Suppressor macrophage treated with lipopolysaccharide for 4 hours (primary cell): Measurements from ENCODE around the gene CYBA.
"Not testable (repeated sequence)": the region's sequence is repeated elsewhere in the genome, so short reads cannot be mapped to it uniquely, and the experiment has no call there.

Experiments
- DNase-seq: peaks from one replicate; pipeline ENCODE4 v3.0.0-alpha.2; 2020

Gene CYBA

DNA sequence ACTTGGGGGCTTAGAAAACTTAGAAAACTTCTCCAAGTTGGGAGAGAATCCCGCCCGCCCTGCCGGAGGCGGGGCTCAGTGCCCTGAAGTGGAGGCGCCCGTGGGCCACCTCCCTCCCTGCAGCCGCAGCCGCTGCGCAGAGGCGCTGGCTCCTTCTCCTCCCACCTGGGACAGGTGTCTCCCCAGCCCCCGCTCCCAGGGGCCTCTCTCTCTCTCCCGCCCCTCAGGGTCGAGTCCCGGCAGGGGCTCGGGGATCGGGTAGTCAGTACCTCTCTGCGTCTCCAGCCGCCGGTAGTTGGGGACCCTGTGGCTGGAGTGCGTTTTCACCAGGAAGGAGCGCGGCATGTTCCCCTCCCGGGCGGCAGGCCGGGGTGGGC is 35.2 kb upstream of the CYBA start:
- peak; percentile 23 for DNase-seq

DNA sequence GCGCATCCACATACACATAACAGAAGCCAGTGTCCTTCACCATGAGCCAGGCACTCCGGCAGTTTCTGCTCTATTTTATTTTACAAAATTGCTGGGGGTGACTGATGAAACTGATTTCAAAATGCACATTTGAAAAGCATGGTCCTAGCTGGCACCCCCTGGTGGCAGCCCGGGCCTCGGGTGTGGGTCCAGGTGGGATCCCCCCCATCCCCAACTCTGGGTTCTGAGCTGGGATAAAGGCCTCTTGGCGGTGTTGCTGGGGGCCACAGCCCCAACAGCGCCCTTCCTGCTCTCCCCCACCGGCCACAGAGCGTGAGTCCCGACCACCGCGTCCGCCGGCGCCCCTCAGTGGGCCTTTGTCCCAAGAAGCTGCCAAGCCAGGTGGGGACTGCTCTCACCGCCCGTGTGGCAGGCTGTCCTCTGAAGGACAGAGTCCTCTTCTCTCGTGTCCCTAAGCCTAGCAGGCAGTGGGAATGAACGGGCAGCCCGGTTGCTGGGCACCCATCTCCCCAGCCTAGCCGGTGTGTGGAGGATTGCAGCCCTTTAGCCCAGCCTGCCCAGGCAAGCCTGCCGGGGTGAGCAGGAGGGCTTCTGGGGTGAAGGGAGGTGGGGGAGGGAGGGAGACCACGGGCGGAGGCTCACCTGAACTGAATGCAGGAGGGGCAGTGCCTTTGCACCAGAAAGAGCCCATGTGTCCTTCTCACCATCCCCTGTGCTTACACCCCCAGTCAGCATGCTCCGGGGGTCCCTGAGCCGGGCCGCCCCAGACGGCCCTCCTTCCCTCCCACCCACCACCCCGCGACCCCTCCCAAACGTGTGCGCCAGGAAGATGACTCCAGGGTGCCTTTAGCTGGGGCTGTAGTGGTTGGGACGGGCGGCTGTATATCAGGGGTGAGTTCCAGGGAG is 34.6 kb upstream of the CYBA start:
- peak; percentile 85 for DNase-seq

DNA sequence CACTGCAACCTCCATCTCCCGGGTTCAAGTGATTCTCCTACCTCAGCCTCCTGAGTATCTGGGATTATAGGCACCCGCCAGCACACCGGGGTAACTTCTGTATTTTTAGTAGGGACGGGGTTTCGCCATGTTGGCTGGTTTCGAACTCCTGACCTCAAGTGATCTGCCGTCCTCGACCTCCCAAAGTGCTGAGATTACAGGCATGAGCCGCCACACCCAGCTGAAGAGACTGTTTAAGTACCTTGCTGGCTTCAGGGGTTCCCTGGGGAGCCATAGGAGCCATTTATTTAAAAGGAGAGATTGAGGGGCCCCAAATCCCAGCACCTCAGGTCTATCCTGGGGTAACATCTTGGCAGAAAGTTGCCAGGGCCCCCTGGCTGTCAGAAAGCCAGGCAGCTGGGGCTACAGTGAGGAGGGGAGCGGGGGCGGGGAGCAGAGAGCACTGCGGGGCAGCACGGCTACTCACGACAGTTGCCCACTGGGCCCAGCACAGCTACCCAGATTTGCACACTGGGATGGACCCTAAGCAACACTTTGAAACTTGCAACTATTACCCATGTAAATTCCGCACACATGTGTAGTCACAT is 33.8 kb upstream of the CYBA start:
- no peak for DNase-seq

DNA sequence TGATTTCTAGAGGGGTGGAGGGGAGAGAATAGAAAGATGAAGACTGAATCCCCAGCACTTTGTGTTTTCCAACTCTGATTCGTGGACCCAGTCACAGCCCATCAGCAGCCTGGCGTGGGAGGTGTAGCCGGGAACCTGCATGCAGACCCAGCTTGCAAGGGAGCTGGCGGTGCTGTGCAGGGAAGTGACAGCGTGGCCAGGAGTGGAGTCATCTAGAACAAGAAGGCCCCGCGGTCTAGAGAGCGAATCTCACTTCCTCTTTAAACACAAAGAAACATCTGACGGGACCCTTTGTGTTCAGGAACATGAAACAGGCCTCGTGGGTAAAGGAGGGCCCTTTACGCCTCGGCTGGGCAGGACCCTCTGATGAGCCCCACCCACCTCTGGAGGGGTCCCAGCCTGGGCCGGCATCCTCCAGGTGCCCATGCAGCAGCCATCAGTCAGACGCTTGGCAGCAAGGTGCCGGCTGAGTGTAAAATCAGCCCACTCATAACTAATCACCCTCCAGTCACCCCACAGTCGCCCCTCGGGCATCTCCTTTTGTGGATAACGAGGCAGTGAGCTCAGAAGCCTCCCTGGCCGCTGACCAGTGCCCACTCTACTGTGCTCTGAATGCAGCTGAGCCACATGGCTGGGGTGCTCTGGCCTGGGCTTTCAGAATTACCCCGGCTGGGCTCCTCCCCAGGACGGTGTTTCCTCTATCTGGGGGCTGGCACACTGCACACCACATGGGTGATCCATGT is 31.0 kb upstream of the CYBA start:
- peak; percentile 96 for DNase-seq

DNA sequence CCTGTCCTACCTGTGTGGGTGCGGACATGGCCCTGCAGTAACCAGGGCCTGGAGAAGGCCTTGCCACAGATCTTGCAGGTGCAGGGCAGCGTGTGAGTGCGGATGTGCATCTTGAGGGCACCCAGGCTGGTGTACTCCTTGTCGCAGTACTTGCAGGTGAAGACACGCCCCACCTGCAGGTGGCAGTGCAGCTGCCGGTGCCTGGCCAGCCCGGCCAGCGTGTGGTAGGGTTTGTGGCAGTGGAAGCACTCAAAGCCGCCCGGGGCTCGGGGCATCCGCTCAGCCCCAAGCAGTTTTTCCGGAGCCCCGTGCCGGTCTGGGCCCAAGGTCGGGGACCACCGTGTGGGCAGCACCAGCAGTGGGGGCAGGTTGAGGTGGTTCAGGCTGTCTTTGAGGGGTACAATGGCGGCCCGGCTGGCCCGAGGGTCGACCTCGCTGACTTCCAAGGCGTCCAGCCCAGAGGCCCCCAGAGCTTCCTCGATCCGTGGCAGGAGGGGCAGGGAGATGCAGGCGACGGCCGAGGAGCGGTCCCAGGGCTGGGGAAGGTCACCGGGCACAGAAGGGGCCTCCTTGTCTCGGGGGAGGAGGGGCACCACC is 30.3 kb upstream of the CYBA start:
- no peak for DNase-seq

DNA sequence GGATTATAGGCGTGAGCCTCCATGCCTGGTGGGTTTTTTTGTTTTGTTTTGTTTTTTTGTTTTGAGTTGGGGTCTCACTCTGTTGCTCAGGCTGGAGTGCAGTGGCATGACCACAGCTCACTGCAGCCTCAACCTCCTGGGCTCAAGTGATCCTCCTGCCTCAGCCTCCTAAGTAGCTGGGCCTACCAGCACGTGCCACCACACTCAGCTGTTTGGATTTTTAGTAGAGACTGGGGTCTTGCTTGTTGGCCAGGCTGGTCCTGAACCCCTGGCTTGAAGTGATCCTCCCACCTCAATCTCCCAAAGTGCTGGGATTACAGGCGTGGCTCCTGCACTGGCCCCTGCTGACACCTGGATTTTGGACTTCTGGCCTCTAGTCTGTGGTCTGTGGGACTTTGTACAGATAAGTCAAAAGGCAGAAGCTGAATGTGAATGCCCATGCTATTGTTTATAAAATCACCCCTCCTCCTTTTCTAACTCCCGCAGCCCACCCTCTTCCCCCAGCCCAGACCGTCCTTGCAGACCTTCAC is 29.8 kb upstream of the CYBA start:
- DNase-seq = no peak

DNA sequence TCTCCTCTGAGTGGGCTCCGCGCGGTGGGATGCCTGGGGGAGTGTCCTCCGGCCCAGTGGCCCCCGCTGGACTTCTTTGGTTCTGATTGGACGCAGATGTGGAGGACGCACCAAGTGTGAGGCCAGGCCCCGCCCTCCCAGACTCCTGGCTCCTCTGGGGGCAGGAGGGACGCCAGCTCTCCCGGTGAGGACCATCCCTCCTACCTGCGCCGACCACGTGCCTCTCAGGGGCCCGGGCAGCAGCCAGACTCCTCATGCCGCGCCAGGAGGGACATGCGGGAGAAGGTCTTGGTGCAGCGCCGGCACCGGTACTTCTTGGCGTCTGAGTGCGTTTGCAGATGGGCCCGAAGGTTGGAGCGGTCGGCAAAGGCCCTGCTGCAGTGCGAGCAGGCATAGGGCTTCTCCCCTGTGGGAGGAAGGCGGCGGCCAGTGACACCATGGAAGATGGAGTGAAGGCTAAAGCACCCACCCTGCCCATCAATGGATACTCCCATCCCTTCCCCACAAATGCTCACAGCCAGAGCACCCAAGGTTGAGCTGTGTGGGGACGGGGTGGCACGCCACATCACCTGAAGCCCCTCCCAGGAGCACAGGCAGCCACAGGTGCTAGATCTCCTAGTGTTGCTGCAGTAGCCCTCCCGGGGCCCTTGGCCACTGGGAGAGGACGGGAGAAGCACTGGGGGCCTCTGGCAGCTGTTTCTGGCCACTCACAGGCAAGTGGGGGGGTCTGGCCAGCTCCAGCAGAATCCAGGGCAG is 27.5 kb upstream of the CYBA start:
- no peak for DNase-seq

DNA sequence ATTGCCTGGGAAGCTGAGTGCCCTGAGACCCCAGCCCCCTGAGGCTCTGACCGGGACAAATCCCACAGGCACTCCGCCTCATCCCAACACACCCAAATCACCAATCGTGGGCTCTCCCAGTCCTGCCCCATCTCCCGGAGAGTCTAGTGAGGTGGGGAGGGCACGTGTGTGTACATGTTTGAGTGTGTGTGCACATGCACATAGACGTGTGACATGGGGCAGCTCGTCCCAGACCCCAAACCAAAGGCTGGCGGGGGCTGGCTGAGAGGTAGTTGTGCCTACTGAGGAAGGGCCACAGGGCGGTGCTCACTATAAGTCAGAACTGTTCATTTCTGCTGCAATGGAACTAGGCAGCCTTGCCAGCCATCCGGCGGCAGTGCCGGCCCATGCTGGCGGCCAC is 26.9 kb upstream of the CYBA start:
- DNase-seq = no peak

DNA sequence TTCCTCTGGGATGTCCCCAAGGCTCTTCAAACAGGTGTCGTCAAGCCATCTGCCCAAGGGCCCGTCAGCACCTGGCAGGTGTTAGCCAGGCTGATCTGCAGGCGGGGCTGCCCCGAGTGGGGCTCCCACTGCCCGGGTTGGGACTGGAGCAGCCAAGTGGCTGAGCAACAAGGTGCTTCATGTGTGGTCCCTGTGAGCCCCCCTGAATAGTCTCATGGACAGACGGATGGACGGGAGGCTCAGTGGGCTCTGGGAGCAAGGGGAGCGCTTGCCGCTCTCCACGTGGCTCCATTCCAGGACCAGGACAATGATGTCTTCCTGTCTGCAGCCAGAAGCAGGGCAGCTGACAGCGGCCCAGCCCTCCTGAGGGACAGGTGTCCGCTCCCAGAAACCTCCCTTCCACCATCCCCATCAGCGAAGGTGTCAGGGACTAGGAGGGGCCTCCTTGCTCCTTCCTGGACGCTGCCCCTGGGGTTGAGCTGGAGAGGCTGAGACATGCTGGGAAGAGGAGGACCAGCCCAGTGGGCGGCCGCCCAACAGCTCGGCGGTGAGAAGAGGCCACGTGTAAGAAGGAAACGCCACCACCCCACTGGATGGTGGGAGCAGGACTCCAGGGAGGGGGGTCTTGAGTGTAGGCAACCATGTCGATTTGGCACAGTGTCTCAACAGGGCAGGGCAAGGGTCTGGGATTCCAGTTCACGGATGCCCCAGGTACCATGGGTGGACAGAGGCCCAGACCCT is 25.8 kb upstream of the CYBA start:
- DNase-seq = no peak

DNA sequence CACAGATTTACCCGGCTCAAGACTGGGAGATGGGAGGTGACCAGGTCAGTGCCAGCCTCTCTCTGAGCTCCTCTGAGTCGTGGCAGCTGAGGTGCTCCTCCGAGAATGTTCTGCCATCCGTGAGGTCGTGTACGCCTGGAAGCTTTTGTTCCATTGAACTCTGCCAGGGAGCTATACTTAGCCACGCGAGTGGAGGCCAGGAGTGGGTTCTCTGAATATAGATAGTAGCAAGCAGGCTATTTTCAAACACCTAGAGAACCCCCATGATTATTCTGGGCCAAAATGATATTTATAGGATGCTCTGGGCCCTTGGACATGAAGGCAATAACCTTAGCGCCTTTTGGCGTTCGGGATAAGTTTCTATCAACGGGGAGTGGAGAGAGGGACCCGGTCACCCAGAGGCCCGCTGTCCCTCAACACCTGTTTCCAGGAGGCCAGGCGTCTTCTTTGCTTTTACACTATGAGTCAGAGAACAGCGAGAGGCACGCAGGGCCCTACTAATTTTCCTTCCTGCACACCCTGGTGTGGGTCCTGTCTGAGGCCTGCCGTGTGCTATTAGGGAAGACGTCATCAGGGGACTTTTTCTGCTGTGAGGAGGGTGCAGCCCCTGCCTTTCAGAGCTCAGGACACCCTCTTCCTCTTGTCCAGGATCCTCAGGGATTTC is 23.0 kb upstream of the CYBA start:
- DNase-seq = no peak

DNA sequence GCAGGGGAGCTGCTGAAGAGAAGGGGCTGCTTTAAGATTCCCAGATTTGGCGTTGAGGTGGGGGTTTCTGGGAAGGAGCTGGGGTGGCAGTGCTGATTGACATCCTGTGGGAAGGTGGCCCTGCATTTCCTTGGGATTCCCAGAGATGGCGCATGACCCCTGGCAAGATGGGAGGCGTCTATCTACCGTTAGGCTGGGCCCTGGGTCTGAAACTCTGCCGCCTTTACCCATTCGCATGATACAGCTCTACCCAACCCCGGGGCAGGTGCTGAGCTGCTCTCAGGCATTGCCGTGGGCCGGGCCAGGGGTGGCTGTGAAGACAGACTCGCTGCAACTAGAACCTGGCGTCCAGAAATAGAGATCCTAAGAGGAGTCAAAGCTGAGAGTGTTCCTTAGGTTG is 21.9 kb upstream of the CYBA start:
- no peak for DNase-seq

DNA sequence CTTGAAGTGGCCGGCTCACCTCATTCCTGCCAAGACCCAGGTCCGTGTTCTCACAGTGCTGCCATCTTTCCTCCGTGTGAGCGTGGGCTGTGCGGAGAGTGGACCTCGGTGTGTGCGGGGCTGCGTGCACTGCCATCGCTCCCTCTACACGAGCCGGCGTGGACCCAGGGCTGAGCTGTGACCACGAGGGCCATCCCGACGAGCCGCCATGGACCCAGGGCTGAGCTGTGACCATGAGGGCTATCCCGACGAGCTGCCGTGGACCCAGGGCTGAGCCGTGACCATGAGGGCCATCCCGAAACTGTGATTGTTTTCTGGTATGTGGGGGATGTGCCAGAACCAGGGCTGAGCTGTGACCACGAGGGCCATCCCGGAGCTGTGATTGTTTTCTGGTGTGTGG is 21.0 kb upstream of the CYBA start:
- DNase-seq = no peak

DNA sequence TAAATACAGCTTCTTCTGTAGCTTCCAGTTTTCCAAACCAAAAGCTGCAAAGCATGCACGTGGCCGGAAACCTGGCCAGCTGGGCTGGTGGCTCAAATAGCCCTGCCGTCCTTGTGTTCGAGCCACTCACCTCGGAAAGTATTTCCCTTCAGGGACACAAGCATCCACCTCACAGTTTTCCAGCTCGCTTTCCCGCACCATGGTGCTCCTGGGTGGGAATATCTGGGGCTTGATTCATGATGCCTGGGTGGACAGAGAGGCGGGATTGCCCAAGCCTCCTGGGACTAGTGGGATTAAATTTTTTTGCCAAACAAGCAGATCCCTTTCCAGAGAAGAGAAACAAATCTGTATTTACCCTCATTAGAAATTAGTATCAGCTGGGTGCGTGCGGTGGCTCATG is 19.1 kb upstream of the CYBA start:
- no peak for DNase-seq

DNA sequence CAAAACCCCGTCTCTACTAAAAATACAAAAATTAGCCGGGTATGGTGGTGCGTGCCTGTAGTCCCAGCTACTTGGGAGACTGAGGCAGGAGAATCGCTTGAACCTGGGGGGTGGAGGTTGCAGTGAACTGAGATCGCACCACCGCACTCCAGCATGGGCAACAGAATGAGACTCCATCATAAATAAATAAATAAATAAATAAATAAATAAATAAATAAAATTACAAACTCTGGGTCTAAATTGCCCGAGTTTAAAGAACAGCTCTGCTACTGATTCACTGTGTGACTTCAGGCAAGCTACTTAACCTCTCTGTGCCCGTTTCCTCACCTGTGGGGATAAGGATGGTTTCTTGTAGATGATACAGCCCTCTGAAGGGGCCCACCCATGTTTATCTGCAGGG is 18.6 kb upstream of the CYBA start:
- DNase-seq = not testable (repeated sequence)

DNA sequence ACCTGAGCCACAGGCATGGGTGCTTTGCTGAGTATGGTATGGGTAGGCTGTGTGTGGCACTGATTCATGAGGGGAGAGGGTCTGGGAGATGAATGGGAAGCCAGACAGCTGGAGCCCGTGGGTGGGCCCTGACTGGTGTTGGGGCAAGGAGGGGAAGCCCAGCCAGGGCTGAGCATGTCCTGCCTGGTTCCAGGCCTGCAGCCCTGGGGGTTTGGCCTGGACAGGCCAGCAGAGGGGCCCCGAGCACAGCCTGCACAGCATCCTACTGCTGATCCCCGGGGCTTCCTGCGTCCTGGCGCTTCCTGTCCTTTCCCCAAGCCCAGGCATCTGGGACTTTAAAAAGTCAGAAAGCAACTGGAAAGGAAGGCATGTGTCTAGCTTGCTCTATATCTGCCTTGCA is 16.6 kb upstream of the CYBA start:
- no peak for DNase-seq

DNA sequence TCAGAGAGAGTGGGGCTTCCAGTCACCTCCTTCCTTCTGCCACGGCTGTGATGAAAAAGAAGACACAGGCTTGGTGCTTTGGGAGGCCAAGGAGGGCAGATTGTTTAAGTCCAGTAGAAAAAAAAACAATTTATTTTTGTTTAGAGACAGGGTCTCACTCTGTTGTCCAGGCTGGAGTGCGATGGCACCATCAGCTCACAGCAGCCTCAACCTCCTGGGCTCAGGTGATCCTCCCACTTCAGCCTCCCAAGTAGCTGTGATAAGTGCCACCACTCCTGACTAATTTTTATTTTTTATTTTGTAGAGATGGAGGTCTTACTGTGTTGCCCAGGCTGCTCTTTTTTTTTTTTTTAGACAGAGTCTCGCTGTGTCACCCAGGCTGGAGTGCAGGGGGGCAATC is 14.7 kb upstream of the CYBA start:
- DNase-seq = no peak

DNA sequence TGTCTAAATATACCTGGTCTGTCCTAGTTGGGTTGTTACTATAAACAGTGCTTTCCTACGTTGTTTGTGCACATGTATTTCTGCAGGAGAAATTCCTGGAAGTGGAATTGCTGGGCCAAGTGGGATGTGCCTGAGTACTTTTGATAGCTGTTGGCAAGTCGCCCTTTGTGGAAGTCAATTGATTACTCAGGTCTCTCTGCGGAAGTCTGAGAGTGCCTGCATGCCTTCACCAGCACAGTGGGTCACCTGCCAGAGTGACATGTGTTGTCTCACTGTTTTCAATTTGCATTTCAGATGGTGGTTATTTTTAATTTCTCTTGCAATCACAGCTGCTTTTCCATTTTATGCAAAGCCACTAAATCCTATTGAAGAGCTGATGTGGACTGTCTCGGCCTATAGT is 14.3 kb upstream of the CYBA start:
- no peak for DNase-seq

DNA sequence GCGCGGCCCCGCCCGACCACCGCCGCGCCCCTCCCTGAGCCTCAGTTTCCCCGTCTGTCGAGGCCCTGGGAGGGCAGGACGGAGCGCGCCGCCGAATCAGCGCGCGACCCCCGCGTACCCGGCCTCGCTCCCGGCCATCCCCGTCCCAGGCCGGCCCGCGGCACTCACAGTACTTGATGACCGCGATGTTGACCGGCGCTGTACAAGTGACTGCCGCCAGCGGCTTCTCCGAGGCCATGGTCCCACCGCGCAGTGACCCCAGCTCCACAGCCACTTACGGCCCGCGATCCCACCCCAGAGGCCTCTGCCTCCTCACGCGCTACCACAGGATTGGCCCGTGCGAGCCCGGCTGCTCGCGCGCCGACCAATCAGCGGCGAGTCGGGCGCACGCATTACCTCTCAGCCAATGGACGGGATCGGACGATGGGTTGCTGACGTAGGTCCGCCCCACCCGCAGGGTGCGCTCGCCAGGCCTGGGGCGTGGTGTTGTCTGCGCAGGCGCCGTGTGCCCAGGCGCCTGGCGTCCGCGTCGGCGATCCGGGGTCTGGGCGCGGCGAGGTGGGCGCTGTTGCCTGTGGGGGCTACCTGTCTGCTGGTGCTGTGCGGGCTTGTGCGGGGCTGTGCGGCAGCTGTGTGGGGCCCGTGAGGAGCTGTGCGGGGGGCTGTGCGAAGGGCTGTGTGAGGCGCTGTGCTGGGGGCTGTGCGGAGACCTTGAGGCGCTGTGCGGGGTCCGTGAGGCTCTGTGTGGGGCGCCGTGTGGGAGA is 12.2 kb upstream of the CYBA start, which contains the start of gene MVD:
Gene MVD, minus strand, starts transcription at position 249 of the 764 bp plus-strand sequence. Its CDS starts 11 bp downstream, at position 238.
- DNase-seq = peak; percentile 99

DNA sequence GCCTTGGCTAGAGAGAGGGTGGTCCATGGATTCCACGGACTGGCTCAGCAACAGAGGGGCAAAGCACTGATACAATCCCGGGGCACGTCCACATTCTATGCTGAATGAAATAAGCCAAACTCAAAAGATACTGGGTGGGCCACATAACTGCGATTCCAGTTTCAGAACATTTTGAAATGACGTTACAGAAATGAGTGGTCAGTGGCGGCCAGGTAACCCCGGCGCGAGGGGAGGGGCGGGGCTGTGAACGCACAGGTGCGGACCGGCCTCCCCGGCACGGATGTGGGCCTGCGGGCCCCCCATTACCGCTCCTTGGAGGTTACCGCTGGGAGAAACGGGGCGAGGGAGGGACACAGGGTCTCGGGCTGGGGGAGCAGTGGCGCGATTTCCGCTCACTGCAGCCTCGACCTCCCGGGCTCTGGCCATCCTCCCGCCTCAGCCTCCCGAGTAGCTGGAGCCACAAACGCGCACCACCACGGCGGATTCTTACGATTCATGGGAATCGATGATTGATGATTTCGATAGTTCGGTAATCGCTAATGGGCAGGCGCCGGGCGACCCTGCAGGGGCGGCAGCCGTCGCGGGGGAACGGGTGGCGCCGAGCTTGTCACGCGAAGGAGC is 11.5 kb upstream of the CYBA start:
- no peak for DNase-seq

DNA sequence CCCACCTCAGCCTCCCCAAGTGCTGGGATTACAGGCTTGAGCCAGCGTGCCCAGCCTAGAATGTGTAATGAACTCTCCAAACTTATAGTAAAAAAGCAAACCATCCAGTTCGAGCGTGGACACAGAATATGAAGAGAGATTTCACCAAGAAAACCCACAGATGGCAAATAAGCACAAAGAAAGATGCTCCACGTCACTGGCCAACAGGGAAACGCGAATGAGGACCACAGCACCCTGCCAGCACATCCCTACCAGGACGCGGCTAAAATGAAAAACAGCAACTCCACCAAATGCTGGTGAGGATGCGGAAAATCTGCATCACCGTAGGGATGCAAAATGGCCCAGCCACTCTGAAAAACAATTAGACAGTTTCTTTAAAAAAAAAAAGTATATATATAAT is 10.6 kb upstream of the CYBA start:
- no peak for DNase-seq
